ENCODE results near the gene MBLAC2.

GRCh38 chr5:90473396-90474234 is 956 bp downstream of the MBLAC2 start:
- TF ChIP-seq CTCF (IDR thresholded peaks at IDR 0.05) (no peak), EZH2 (IDR thresholded peaks at IDR 0.05; ENCODE audit: borderline replicate concordance, insufficient read depth, low read depth, low read length, poor library complexity, severe bottlenecking) (no peak)

All from B cell (primary cell).